Cortex of kidney (tissue), 1 donor: ENCODE results near the gene NKD2.
"Not testable (repeated sequence)": the region's sequence is repeated elsewhere in the genome, so short reads cannot be mapped to it uniquely, and the experiment has no call there.

ENCODE experiments used
- DNase-seq: peaks from one replicate; lab custom pipeline; 2025; lab: John Stamatoyannopoulos, UW

NKD2 gene

DNA sequence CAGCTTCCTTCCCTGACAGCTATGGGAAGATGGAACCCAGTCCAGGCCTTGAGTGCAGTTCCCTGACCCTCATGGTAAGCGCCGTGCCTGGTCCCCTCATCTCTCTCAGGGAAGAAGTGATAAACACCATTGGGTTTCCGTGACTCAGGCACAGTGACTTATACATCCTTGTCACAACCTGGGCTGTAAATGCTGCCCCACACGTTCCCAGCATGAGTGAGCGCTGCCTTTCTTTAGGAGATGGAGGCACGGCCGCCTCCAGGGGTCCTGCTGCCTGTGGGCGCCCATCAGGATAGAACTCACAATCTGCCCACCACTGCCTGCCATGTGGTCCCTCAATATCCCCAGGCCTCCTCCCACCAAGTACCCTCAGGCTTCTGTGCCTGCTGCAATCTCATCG lies 8.3 kb upstream of the NKD2 start:
- DNase-seq = no peak

DNA sequence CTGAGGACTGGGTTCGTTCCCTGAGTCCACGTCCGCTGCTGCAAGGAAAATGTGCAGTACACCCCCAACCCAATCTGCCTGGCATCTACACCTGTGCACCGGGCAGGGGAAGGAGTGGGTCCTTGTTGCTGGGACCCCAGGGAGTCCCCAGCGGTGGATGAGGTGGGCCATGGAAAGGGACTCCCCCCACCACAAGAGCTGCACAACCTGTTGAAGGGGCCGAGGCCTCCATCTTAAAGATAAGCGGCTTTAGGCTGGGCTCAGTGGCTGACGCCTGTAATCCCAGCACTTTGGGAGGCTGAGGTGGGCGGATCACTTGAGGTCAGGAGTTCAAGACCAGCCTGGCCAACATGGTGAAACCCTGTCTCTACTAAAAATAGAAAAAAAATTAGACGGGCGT lies 7.8 kb upstream of the NKD2 start:
- not testable (repeated sequence) for DNase-seq

DNA sequence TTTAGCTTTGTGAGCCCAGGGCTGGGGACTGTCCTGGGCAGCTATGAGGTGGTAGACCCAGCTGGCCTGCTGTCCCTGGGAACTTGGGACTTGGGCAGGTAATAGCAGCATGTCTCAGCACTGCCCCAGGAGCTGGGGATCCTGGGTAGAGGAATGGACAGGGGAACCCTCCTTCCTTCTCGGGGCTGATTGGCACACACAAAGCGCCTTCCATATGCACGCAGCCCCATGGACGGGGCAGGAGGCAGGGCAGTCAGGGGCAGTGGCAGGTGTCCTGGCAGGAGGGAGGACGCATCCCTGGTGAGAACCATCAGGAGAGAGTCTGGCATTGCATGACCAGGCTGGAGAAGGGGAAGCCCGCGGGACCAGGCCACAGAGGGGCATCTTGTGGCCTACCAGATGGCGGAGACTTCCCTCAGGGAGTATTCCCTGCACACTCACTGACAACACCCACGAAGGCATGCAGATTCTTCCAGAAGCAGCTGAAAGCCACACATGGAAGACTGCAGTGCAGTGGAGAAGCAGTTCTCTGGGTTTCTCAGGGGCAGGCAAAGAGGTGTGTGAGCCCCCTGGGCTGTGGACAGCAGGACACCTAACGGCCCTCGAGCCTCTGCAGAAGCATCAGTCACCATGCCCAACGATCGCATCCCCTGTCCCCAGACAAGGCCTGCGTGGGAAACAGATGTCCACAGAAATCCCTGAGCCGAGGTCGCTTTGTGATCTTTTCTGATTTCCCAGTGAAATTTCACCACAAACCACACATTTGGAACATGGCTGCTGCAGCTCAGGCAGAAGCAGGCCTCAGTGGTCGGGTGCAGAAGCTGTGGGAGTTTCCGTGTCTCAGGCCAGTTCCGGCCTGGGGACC lies 7.0 kb upstream of the NKD2 start:
- DNase-seq = no peak

DNA sequence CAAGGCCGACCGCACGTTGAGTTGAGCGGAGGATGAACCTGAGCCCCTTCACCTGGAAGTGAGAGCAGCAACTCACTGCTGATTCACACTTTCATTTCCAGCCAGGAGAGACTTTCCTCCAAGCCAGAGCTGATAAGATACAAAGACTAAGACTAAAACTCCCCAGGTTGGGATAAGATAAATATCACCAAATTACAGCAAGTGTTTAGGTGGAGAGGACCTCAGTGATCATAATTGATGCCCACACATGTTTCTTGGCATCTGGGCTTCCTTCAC lies 6.4 kb upstream of the NKD2 start:
- no peak for DNase-seq

DNA sequence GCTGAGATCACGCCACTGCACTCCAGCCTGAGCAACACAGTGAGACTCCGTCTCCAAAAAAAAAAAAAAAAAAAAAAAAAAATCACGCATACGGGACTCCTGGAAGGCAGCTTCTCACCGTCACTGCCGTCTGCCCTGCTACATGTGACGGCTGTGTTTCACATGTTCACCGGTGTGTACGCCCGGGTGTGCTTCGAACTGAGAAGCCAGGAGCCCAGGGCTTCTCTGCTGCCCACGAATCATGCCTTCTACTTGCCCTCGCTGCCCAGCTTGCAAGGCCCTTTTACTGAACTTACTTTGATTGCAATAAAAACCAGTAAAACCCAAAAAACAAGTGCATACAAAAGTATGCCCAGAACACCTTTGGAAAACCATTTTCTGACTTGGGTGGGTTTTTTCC lies 5.8 kb upstream of the NKD2 start:
- DNase-seq = no peak

DNA sequence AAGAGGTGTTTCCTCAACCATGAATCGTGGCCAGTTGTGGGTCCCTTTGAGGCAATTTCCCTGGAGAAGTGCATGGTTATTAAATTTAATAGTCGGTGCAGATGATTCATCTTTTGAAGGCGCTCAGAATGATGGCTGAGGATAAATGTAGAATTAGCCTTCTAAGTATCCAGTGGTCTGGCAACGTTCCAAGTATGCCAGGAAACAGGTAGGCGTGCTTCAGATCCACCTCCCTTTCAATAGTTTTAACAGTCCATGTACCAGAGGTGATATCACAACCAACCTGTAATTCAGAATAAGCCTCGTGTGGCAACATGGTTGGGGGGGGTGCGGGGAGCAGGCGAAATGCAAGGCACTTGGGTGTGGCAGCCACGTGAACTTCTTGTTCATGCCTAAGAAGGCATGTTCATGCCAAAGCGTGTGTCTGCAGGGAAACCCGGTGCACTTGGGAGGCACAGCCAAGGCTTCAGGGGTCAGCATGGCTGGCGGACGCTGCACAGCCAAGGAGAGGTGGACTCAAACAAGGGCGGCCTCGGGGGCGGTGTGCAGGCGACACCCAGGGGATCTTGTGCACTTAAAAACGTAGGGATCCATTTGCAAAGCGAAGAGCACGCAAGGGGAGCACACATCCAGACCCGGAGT lies 5.2 kb upstream of the NKD2 start:
- DNase-seq = no peak

DNA sequence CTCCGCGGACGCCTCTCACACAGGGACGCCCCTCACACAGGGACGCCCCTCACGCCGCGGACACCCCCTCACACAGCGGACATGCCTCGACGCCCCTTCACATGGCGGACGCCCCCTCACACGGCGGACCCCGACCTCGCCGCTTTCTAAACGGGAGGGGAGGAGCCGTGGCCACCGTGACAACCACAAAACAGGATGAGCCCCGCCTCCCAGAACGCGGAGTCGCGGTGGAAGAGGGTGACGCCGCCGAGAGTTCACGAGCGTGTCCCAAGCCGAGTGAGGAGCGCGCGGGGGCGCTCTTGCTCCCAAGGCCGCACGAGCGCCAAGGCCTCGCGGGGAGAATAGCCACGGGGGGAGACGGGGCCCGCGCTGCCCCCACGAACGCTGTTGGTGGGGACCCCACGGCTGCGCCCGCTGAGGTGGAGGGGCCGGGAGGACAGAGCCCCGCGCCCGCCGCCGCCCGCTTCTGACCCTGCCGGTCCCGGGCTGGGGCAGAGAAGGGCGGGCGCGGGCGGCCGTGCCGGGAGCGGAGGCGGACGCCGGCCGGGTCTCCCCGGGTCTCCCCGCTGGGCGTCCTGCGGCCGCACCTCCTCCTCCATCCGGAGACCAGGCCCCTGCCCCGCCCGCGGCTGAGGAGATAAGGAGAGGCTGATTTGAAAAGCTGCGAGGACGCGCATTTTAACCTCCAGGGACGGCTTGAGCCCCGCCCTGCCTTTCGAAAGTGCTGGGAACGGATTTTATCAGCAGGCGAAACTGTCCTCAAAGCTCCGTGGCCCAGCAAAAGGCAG lies 3.9 kb upstream of the NKD2 start:
- no peak for DNase-seq

DNA sequence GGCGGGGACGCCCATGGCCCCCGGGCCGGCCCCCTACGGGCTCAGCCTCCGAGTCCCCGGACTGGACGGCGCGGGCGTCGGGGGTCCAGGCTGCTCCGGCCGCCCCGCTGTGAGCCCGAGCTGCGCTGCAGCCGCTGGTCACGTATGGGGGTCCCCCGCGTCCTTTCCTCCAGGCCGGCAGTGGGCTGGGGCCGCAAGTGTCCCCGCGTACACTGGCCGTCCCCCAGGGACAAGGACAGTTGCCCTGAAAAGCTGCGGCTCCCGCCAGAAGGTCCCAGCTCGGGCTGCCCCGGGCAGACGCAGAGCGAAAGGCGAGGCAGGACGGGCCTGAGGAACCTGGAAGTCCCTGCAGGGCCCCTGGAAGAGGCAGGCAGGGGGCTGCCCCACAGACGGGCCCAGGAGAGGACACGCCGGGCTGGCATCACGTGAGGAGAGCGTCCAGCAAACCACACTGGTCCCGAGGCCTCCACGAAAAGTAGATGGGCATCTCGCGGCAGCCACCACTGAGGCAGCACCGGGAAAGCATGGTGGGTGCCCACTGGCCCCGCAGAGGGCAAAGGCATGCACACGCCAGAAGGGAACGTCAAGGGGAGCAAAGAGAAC lies 3.3 kb upstream of the NKD2 start:
- DNase-seq = no peak

DNA sequence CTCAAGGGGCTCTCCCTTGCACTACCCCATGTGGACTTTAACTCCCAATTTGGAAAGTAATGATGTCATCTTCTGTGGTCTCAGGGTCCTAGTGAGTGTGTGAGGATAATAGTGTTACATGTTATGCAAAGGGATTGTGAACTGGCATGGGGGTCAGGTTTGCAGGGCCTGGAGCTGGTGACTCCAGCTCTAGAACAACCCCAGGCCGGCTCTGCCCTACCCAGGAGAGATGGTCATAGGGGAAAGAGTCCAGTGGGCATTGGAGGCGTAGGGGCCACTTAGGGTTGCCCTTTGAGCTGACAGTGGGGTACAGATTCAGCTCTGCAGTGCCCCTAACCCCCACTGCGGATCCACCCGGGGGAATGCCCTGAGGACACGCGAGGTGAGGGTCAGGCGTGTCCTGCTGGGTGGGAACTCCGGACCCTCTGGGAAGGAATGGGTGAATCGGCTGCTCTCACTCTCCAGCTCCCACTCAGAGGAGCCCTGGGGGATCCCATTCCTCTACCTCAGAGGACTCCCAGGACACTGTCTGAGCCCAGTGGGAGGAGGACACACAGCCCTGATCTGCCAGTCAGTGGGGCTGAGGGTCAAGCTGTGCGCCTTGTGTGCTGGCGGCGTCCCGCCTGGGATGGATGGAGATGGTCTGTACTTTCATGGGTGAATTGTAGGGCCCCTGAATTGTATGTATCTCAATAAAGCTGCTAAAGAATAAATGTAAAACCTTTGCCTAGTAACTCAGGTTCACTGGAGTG lies 2.5 kb upstream of the NKD2 start:
- DNase-seq = no peak

DNA sequence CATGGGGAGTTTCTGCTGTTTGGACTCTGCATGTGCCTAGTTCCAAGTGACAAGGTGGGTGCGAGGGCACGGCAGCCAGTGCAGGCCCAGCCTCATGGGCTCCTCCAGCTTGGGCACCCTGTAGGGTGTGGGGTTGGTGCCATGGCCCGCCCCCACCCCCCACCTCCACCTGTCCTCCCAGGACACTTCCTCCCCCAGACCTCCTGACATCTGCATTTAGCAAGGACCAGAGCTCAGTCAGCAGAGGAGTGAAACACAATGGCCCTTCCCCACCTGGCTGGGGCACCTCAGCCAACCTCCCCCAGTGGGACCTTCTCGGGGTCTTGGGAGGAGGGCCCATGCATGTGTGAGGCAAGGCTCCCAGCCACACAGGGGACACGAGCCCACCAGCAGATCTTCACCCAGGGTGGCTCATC lies 1.9 kb upstream of the NKD2 start:
- no peak for DNase-seq

DNA sequence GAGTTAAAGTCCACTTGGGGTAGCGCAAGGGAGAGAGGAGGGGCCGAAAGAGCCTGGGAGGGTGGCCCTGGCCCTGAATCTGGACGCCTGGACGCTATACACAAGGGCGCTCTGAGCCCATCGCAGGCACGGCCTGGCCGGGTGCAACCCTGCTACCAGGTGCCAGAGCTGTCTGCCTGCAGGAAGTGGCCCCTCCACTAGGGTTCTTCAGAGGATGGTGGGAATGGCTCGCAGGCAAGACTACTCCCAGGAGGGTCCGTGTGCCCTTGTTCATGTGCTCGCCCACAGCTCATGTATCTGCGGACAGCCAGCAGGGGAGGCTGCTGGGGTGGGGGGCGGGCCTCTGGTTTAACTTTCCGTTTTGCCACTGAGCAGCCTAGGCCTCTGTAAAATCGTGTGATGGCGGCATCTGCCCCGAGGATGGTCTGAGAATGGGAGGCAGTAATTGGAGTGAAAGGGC lies 1.4 kb upstream of the NKD2 start:
- no peak for DNase-seq

DNA sequence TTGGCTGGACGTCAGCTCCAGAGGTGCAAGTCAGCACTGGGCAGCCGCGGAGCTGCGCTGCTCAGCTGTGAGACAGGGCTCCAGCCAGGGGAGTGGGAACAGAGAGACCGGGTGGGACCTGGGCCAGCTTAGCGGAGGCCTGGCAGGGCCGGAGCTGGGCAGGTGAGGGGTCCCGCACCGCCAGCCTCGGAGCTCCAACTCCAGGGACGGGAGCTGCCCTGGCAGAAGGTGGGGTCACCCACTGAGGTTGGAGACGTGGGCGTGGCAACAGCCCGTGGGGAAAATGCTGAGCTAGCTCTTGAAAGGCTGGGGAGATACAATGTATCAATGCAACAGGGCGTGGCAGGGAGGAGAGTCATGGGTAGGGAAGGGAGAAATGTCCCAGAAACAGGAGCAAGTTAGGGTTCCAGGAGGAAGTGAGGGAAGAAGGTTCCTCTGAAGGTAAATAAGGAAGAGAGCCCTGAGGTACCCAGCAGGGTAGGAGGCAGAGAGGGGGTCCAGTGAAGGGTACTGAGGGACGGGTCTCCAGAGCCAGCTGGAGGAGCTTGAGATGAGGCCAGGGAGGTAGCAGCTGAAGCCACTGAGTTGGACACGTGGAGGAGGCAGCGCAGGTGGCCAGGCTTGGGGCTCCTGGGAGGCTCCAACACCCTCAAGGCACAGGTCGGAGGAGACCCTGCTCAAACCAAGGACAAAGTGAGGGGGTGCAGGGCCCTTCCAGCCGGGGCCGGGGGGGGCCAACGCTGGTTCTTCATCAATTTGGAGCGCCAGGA lies 736 bp upstream of the NKD2 start:
- DNase-seq = no peak

DNA sequence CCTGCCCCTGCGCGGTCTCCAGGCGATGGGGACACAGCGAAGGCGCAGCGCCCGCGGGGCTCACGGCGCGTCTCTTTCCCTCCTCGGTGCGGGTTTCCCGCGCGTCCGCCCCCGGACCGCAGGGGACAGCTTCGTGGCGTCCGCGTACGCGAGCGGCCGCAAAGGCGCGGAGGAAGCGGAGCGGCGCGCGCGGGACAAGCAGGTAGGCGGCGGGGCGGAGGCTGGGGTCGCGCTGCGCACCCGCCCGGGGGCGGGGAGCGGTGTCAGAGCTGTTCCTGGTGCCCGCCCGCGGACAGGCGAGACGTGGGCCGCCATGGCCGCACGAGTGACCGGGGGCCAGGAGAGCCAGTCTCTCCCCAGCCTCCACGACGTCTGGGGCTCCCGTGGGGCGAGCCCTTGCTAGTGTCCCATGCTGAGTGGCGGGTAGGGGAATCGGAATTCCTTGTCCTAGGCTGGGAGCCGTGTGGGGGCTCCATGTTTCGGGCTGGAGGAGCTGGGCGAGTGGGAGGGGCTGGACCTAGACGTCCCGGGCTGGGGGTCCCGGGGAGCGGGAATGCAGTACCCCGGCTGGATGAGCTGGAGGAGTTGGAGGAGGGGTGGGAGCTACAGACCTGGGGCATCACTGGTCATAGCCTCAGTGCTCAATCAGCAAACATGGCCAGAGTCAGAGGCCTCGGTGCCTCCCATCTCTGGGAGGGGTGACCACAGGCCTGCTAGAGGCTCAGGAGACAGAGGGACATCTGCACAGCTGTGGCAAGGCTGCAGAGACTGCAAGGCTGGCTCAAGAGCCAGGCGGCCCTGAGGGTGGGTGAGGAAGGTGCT lies 968 bp downstream of the NKD2 start:
- DNase-seq = no peak

DNA sequence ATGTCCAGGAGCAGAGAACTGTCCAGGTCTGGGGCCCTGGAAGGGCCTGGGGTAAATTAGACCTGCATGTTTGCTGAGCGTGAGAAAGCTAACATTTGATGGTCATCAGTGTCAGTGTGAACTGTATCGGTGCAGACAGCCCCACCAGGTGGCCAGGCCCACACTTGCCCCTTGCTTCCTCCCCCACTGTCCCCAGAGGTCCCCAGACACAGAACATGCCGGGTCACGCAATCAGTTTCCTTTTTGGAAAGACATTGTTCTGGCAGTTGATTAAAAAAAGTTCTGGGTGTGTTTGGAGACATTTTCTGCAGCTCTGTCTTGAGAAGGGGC lies 1.5 kb downstream of the NKD2 start:
- no peak for DNase-seq

DNA sequence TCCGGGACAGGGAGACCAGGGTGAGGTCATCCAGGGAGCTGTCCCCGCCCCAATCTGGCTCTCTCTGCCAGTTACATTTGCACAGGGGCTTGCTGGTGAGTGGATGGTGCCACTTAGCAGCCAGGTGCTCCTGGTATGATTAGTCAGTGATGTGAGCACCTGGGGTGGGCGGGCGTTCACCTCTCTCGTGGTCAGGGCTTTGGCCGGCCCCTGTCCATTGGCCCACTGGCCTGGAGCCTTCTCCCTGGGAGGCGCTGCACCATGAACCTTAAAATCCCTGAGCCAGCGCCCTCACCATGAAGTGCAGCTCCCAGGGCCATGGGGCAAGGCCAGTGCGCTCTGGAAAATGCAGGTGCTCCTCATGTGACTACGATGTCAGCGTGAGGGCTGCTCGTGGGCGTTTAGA lies 2.0 kb downstream of the NKD2 start:
- no peak for DNase-seq

DNA sequence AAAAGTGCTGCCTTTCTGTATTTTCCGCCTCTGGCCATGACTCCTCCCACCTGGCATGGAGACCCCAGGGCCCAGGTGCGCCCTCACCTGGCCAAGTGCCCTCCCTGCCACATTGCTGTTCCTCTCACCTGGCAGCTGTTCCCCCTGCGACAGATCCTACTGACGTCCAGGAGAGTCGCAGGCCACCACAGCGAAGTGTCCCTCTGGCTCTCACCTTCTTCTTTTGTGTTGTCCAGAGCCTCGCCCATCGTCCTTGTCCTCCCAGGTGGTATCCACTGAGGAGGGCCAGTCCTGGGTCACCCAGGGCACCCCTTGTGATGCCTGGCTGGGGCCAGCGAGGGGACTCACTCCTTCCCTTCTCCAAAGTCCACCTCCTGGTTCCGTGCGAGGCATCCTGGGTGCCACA lies 2.6 kb downstream of the NKD2 start:
- DNase-seq = no peak

DNA sequence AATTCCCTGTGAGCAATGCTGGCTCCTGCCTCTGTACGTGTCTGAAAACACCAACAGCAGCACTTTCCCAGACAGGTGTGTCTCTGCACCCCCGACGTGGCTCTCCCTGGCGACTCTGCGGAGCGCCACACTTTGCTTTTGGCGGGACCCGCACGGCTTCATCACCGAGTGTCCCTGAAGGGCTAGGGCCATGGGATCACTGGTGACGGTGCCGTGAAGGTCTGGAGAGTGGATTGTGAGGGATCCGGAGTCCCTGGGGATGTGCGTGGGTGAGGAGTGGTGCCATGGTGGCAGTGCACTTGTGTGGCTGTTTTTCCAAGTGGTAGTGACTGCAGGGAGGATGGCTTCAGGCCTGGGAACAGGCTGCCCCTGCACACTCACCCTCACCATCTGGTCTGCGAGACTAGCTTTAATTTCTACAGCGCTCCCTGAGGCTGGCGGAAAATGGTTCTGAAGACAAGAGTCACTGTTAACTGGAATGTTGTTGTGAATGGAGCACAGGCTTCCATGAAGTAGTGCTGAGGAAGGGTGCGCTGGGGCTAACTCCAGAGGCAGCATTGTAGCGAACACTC lies 3.2 kb downstream of the NKD2 start:
- no peak for DNase-seq

DNA sequence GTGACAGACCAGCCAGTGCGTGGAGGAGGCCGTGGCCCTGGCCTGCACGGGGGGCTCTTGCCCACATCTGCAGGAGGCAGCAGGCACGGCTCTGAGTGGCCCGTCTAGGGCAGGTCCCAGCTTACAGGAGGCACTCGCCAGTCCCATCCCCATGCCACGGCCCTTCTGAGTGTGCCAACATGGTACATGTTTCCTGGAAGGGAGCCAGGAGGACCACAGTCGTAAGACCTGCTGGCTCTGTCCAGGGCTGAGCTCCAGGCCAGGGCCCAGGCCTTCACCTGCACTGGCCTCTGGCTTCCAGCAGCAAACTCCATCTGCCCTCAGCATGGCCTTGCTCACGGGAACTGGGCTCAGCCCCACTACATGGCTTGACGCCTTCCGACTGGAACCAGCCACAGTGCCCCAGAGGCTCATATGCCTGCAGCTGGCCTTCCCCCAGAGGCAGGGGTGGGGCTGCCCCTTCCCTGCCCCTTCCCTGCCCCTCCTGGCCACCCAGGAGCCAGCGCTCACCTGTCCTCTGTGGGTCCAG lies 3.8 kb downstream of the NKD2 start:
- DNase-seq = no peak

DNA sequence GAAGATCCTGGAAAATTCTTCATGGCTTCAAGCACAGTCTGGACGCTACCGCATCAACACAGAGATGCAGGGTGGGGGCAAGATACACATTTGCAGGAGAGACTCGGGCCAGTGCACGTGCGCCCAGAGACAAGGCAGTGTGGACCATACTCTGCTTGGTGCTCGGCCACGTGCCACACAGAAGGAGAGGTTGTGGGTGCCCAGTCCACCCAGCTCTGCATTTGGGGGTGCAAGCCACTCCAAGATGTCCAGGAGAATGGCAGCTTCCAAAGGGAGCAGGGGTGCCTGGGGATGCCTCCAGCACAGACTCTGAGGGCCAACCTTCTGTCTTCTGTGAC lies 4.3 kb downstream of the NKD2 start:
- DNase-seq = no peak
